Vagina (tissue), 2 donors: ENCODE data around the gene MDGA2. TPM values are rescaled to one million over a fixed set of nuclear protein-coding genes. Genes with fewer than 3 reads are reported as not detected.
"Not testable (repeated sequence)": the region's sequence is repeated elsewhere in the genome, so short reads cannot be mapped to it uniquely, and the experiment has no call there.

Source experiments
- DNase-seq, 2 donors: peaks; one replicate each; pipeline ENCODE4 v3.0.0-alpha.2; 2017; ENCODE audit errors: extremely low spot score in 2 of 2
- H3K27ac ChIP-seq: fragments of 200-600 bp; sonication (generic); one replicate; pipeline ENCODE4 v1.5.1; 2019
- H3K27me3 ChIP-seq: fragments of 200-600 bp; sonication (generic); one replicate; pipeline ENCODE4 v1.5.1; 2019
- H3K36me3 ChIP-seq, 2 donors: fragments of 200-600 bp; sonication (generic); one replicate each; pipeline ENCODE4 v1.5.1; 2017 to 2019
- H3K4me1 ChIP-seq: fragments of 200-600 bp; sonication (generic); one replicate; pipeline ENCODE4 v1.5.1; 2019
- H3K4me3 ChIP-seq, 2 donors: fragments of 200-600 bp; sonication (generic); 1 replicate in 1 of 2; 2 replicates in 1 of 2; pipeline ENCODE4 v1.5.1; 2016 to 2019
- H3K9me3 ChIP-seq: fragments of 200-600 bp; sonication (generic); one replicate; pipeline ENCODE4 v1.5.1; 2019
- POLR2A ChIP-seq, 2 donors: fragments of 450-650 bp; IDR thresholded peaks; one replicate each; pipeline ENCODE4 v1.6.1; 2017; ENCODE audit warnings: antibody characterized with exemption in 2 of 2, mild to moderate bottlenecking in 2 of 2, moderate library complexity in 2 of 2
- POLR2AphosphoS5 ChIP-seq, 2 donors: sonication (generic); formaldehyde crosslinking; IDR thresholded peaks; one replicate each; pipeline ENCODE4 v1.9.0; 2017; ENCODE audit warnings: antibody characterized with exemption in 2 of 2, mild to moderate bottlenecking in 2 of 2, low read depth in 1 of 2; ENCODE audit not compliant: insufficient read depth in 1 of 2
- intact Hi-C: fragments of 100-400 bp; cut with DNase I; formaldehyde crosslinking; loops from one replicate; pipeline ENCODE4 v1.15.1; 2023
- total RNA-seq: library from RNA; depleted of rRNA; stranded (reverse); fragments of >200 nt; gene quantifications from one replicate; pipeline ENCODE4 v1.2.3, GENCODE V29; 2016
- TF ChIP-seq, protein P1 (sequence below), 3 experiments: fragments of 450-650 bp in 2 of 3; fragments of 200-600 bp in 1 of 3; sonication (generic) in 1 of 3; IDR thresholded peaks; one replicate each; pipeline ENCODE4 v1.5.1; 2017 to 2019; ENCODE audit warnings: antibody characterized with exemption in 3 of 3, mild to moderate bottlenecking in 2 of 3, moderate library complexity in 2 of 3

The MDGA2 gene
- total RNA-seq, 1 donor from 2014 or later: not detected

DNA sequence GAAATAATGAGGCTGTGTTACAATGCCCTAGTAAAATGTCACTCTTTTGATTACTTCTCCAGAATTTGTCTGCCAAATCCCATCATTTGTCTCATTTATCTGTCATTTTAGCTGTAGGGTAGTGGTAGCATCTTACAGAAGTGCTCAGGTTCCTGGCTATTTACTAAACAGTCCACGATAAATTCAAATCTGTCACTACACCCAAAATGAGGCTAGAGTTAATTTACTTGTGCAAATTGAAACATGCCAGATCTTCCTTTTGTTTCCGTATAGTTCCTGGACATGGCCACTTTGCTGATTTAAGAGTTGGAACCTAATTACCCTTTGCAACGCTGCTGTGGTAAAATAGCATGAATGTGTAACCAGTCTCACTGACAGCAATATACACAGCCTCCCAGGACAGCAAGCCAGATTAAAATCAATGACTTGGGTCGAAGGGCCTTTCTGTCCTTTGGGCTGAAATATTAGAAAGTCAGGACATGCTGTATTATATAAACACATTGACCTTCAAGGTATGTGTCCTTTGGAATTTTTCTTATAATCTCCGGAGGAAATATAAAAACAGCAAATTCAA, 485.4 kb downstream of the MDGA2 start:
- H3K27me3 ChIP-seq: no peaks in the 10 kb centered on the region
- H3K9me3 ChIP-seq: no peaks in the 10 kb centered on the region
- intact Hi-C loops: no loop called here
- TF ChIP-seq, protein P1, sequence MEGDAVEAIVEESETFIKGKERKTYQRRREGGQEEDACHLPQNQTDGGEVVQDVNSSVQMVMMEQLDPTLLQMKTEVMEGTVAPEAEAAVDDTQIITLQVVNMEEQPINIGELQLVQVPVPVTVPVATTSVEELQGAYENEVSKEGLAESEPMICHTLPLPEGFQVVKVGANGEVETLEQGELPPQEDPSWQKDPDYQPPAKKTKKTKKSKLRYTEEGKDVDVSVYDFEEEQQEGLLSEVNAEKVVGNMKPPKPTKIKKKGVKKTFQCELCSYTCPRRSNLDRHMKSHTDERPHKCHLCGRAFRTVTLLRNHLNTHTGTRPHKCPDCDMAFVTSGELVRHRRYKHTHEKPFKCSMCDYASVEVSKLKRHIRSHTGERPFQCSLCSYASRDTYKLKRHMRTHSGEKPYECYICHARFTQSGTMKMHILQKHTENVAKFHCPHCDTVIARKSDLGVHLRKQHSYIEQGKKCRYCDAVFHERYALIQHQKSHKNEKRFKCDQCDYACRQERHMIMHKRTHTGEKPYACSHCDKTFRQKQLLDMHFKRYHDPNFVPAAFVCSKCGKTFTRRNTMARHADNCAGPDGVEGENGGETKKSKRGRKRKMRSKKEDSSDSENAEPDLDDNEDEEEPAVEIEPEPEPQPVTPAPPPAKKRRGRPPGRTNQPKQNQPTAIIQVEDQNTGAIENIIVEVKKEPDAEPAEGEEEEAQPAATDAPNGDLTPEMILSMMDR (IDR thresholded peaks at IDR 0.05): no peak
- no peak for TF ChIP-seq POLR2AphosphoS5 (IDR thresholded peaks at IDR 0.05; ENCODE audit: insufficient read depth in 1 of 2, low read depth in 1 of 2)
- no peak for TF ChIP-seq POLR2A (IDR thresholded peaks at IDR 0.05)
- DNase-seq: no peak
- no peak overlapping the region for H3K4me3 ChIP-seq
- no peaks in the 10 kb centered on the region for H3K36me3 ChIP-seq
- no peaks in the 10 kb centered on the region for H3K4me1 ChIP-seq
- no peak overlapping the region for H3K27ac ChIP-seq

DNA sequence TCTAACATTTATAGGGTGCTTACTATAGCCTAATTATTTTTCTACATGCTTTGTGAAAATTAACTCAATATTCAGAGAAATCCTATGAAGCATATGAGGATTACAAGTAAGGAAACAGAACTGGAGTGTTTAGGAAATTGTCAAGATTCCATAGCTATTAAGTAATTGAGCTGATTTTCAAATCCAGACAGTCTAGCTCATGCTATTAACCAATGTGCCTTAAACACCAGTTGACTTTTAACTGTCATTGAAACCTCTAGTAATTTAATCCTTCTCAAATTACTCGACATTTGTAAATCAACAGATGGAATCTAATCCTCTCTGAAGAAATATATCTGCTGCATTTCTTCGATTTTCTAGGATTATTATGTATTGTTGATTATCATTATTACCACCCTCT, 488.9 kb downstream of the MDGA2 start:
- Histone ChIP-seq H3K27ac (no peak overlapping the region), H3K9me3 (no peaks in the 10 kb centered on the region), H3K4me3 (no peak overlapping the region), H3K36me3 (no peaks in the 10 kb centered on the region), H3K4me1 (no peaks in the 10 kb centered on the region), H3K27me3 (no peaks in the 10 kb centered on the region)
- TF ChIP-seq POLR2A (IDR thresholded peaks at IDR 0.05) (no peak), POLR2AphosphoS5 (IDR thresholded peaks at IDR 0.05; ENCODE audit: insufficient read depth in 1 of 2, low read depth in 1 of 2) (no peak)
- TF ChIP-seq, protein P1 (IDR thresholded peaks at IDR 0.05): no peak
- DNase-seq: no peak
- intact Hi-C loops: no loop called here

DNA sequence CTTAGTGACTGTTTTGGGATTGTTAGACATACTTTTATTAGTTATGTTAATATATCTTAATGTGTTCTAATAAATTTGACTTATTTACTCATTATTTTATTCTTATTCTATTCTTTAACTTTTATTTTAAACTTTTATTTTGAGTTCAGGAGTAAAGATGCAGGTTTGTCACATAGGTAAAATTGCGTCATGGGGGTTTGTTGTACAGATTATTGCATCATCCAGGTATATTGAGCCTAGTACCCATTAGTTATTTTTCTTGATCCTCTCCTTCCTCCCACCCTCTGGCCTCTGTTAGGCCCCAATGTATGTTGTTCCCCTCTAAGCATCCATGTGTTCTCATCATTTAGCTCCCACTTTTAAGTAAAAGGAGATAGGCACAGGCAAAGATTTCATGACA, 495.5 kb downstream of the MDGA2 start:
- TF ChIP-seq POLR2AphosphoS5 (IDR thresholded peaks at IDR 0.05; ENCODE audit: insufficient read depth in 1 of 2, low read depth in 1 of 2): no peak

DNA sequence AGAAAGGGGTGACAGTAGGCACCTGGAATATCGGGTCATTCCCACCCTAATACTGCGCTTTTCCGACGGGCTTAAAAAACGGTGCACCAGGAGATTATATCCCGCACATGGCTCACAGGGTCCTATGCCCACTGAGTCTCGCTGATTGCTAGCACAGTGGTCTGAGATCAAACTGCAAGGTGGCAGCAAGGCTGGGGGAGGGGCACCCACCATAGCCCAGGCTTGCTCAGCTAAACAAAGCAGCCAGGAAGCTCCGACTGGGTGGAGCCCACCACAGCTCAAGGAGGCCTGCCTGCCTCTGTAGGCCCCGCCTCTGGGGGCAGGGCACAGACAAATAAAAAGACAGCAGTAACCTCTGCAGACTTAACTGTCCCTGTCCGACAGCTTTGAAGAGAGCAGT, 503.5 kb downstream of the MDGA2 start:
- intact Hi-C loops, H3K9me3 ChIP-seq, H3K4me1 ChIP-seq, H3K27ac ChIP-seq, H3K4me3 ChIP-seq, H3K27me3 ChIP-seq, DNase-seq, H3K36me3 ChIP-seq: not testable (repeated sequence)

More for the DNA sequence above, 495.5 kb downstream of the MDGA2 start:
- intact Hi-C loops: no loop called here
- H3K4me1 ChIP-seq: no peaks in the 10 kb centered on the region
- H3K27me3 ChIP-seq: no peaks in the 10 kb centered on the region
- H3K36me3 ChIP-seq: no peaks in the 10 kb centered on the region
- H3K9me3 ChIP-seq: no peaks in the 10 kb centered on the region
- no peak overlapping the region for H3K27ac ChIP-seq
- DNase-seq: no peak
- no peak overlapping the region for H3K4me3 ChIP-seq

DNA sequence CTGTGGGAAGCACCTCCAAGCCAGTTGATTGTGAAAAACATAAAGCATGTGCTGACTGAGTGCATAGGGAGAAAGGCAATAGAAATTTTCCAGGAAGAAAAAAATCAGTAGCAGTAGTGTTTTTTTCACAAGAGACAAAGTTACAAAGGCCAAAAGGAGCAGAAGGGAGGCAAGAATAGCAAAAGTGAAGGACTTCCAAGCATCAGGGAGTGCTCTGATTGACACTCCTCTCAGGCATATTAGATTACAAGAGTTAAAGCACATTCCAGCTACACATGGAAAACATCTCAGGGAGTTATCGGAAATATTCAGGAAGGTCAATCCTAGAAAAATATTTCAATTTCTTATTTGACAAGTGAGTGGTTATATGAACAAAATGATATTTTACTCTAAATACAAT, 508.0 kb downstream of the MDGA2 start:
- Histone ChIP-seq H3K27me3 (no peaks in the 10 kb centered on the region), H3K4me3 (no peak overlapping the region), H3K4me1 (no peaks in the 10 kb centered on the region), H3K9me3 (no peaks in the 10 kb centered on the region), H3K27ac (no peak overlapping the region), H3K36me3 (no peaks in the 10 kb centered on the region)
- TF ChIP-seq POLR2A (IDR thresholded peaks at IDR 0.05) (no peak), POLR2AphosphoS5 (IDR thresholded peaks at IDR 0.05; ENCODE audit: insufficient read depth in 1 of 2, low read depth in 1 of 2) (no peak)
- TF ChIP-seq, protein P1 (IDR thresholded peaks at IDR 0.05): no peak
- intact Hi-C loops: no loop called here
- no peak for DNase-seq

DNA sequence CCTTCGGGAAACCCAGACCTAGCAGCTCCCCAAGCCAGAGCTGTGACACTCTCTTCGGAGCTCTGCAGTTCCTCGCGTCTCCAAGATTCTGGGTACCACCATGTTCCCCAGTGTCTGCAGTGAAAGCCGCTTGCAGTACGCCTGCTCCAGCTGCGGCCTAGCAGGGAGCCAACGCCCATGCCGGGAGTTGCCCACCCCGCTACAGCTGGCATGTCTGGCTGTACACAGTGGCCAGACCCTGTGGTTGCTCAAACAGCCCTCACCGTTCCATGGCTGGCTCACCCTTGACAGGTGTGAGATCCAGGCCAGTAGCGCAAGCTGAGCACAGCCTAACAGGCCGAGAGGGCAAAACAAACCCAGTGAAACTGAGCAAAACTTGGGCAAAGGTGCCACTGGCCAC, 520.0 kb downstream of the MDGA2 start:
- Histone ChIP-seq H3K4me1 (no peaks in the 10 kb centered on the region), H3K9me3 (no peaks in the 10 kb centered on the region), H3K36me3 (no peaks in the 10 kb centered on the region), H3K27me3 (no peaks in the 10 kb centered on the region), H3K27ac (no peak overlapping the region), H3K4me3 (no peak overlapping the region)
- DNase-seq: no peak
- intact Hi-C loops: no loop called here
- TF ChIP-seq POLR2AphosphoS5 (IDR thresholded peaks at IDR 0.05; ENCODE audit: insufficient read depth in 1 of 2, low read depth in 1 of 2): no peak
- no peak for TF ChIP-seq POLR2A (IDR thresholded peaks at IDR 0.05)
- TF ChIP-seq, protein P1 (IDR thresholded peaks at IDR 0.05): no peak
